Hindlimb muscle (tissue), 1 donor: ENCODE measurements around the gene DGUOK. TPM values are rescaled to one million over a fixed set of nuclear protein-coding genes. Genes with fewer than 3 reads are reported as not detected.
A peak's percentile ranks its signal among the peaks of the same experiment; 100 is the strongest.

Experiments
- DNase-seq: peaks from one replicate; pipeline ENCODE4 v3.0.0-alpha.2; 2013
- polyA plus RNA-seq: library from polyadenylated mRNA; unstranded; fragments of 120-200 nt; gene quantifications from one replicate; pipeline ENCODE4 v1.2.1, GENCODE V29; 2013; ENCODE audit not compliant: insufficient read length

DGUOK gene
- polyA plus RNA-seq, 1 donor = 37.4 TPM

GRCh38 chr2:73952499-73953446 lies 26.1 kb downstream of the DGUOK start:
- peak; percentile 17 for DNase-seq

DNA sequence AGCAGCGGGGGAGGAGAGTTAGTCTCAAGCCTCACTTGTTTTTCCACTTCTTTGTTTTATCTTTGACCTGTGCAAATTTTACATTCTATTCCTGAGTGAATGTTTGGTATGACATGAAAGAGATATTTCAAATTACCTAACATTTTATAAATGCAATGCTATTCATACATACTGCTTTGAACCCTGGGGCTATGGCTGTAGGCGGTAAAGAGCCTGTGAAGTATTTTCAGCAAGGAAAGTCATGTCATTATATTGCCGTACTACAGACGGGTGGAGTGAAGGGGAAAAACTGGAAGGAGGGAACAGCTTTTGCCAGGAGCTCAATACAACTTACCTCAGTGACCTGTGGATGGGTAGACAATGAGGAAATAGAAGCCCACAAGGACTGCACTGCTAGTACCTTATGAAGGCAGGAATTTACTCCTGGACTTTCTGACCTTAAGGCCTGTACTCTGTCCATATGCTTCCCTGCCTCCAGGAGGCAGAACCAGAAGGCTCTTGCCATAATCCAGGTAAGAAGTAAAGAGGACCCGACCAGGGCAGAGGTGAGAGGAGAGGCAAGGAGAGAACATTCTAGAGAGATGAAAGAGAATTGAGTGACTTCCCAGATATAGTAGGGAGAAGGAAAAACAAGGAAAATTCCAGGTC lies 29.7 kb downstream of the DGUOK start:
- no peak for DNase-seq

GRCh38 chr2:73961274-73961673 lies 34.6 kb downstream of the DGUOK start:
- no peak for DNase-seq

DNA sequence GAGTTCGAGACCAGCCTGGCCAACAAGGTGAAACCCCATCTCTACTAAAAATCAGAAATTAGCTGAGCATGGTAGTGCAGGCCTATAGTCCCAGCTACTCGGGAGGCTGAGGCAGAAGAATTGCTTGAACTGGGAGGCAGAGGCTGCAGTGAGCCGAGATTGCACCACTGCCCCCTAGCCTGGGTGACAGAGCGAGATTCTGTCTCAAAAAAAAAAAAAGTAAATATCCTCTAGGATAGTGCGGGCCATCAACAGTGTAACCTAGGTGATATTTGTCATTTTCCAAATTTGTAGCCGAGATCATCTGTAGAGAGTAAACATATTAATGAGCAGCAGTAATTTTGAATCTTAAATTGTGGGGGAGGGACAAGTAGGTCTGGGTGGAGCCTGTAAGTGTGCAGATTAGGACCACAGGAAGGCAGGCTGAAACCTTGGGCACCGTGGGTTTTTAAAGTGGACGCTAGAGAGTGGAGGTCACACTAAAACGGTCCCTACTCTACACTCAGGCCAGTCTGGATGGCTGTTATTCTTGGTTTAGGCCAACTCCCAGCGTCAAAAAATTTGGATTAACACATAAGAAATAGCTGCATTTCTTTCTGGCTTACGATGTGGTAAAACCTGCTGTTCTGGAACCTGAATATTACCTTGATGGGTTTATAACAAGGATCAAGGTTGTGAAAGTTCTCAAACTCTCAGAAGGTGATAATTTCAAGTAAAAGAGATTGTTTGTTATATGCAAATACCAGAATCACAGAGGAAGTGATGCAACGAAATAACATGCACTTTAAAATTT lies 35.3 kb downstream of the DGUOK start:
- no peak for DNase-seq

- DNase-seq = no peak
Measured at GRCh38 chr2:73962798-73963197, 36.1 kb downstream of the DGUOK start.

GRCh38 chr2:73963385-73964120 lies 36.9 kb downstream of the DGUOK start:
- no peak for DNase-seq

- DNase-seq = no peak
Measured at GRCh38 chr2:73964223-73964622, 37.5 kb downstream of the DGUOK start.

DNA sequence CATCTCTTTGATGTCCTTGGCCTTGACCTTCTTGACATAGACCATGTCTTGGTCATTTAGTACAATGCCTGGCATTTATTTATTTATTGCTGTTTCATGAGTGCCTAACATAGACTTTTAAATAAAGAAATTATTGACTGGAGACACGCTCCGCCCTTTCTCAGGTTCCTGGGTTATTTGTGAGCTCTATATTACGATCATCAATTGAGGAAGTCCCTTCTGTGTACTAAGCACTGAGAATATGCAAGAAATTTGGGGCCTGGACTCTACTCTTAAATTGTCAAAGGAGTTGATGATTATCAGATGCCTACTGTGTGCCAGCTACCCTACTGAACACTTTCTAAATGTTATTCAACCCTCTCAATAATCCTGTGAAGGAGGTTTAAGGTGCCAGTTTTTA lies 38.4 kb downstream of the DGUOK start:
- no peak for DNase-seq

GRCh38 chr2:73968357-73968937 lies 41.8 kb downstream of the DGUOK start:
- no peak for DNase-seq

GRCh38 chr2:73969356-73969755 lies 42.7 kb downstream of the DGUOK start:
- no peak for DNase-seq

DNA sequence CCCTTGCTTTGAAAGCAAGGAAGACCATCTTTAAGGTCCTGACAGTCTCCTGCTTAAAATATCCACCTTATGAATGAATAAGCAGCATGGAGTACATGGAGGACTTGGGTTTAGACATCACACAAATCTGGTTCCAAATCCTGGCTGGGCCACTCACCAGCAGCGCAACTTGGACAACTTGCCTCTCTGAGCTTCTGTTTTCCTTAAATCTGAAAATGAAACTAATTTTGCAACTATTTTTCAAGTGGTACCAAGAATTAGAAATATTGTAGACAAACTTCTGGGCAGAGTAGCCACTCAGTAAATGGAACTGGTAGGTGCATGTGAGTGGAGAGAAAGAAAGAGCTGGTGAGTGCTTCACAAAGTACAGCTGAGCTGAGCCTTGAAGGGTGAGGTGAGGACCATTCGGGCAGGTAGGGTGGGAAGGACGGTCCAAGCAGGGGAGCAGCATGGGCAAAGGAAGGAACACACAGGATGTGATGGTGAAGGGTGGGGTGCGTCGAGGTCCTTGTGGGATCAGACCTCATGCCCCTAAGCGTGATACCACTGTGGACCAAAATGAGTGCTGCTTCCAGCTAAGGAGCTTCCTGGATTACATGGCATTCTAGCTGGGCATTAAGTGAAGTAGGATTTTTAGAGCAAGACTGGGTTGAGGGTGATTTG lies 43.6 kb downstream of the DGUOK start:
- no peak for DNase-seq

DNA sequence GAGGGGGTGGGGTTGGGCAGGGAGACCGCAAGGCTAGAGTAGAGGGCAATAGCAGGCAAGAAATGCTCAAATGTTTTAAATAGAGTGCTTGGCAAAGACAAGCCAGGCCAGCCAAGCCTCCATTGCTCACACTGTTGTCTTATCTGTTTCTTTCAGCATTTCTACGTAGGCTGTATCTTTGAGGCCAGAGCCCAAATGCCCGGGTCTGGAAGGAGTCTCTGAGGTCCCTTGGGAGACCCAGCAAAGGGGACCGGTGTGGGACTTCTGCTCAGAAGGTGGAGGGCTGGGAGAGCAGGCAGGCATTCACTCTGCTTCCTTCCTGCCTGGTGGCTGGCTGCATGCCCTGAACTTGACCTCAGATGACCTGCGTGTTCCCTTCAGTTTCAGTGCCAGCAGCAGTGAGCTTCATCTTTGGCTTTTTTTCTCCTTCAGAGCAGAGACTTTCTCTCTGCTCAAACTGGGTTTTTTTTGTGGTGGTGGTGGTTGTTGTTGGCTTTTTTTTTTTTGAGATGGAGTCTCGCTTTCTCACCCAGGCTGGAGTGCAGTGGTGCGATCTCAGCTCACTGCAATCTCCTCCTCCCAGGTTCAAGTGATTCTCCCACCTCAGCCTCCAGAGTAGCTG lies 44.3 kb downstream of the DGUOK start:
- DNase-seq = peak; percentile 49

DNA sequence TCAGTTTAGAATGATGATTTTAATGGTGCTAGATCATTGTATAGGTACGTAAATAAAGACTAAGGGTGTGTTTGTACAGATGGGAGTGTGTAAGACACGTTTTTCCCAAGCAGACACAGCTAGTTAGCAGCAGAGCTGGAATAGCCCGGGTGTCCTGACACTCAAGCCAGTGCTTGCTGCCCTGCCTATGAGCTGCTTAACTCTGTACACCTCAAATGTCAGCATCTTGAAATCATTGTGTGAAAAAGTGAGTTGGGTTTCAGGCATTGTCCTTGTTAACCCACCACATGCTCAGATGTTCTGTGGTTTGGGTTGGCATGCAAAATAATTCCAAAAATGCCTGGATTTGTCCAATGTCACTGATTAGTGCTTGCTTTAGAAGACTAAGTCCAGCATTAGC lies 45.0 kb downstream of the DGUOK start:
- DNase-seq = no peak

- no peak for DNase-seq
Measured at GRCh38 chr2:73972846-73973245, 46.2 kb downstream of the DGUOK start.

- DNase-seq = no peak
Measured at GRCh38 chr2:73975731-73976130, 49.1 kb downstream of the DGUOK start.

- DNase-seq = no peak
Measured at GRCh38 chr2:73976803-73977202, 50.1 kb downstream of the DGUOK start.

GRCh38 chr2:73977466-73977865 lies 50.8 kb downstream of the DGUOK start:
- DNase-seq = no peak

DNA sequence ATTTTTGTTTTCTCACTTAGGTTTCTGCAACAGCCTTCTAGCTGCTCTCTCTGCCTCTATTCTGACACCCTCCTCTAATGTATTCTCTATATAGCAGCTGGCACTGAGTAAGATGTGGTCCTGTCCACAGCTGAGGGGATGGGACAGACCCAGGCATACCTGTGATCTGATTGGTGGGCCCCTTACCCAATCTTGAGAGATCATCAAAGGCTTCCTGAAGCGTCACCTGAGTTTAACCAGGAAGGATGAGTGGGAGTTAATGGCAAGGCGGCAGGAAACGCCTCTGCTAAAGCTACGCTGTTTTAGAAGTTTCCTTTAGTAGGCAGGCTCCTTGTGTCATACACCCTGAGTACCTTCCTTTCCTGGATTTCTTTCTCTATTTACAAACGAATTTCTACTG lies 52.3 kb downstream of the DGUOK start:
- no peak for DNase-seq

DNA sequence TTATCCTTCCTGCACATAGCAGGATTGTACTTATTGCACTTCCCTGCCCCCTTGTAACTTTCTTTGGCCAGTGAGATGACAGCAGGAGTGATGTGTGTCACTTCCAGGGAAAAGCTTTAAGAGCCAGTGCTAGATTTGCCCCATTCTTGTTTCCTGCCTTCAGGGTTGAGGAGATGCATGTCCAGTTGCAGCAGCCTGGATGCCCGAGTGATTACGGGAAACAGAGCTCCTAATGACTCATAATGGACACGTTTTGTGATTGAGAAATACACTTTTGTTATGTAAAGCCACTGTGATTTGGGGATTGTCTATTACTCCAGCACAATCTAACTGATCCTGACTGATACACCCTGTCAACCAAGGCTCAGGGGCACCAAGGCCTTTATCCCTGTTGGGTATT lies 53.0 kb downstream of the DGUOK start:
- DNase-seq = no peak

- DNase-seq = no peak
Measured at GRCh38 chr2:73980566-73980965, 53.9 kb downstream of the DGUOK start.
